ENCODE data around the gene SCD5. TPM values are rescaled to one million over a fixed set of nuclear protein-coding genes. Genes with fewer than 3 reads are reported as not detected.

Gene SCD5
- total and polyA plus RNA-seq, 2 of the 4 experiments (the other 2 are of a cell fraction) = 12.4 to 13.5 TPM

- BruUV-seq (replicated peaks) = no TSS peak
- no peak overlapping the region for H3K4ac ChIP-seq (ENCODE audit: low read depth, low read length)
- H4K8ac ChIP-seq (ENCODE audit: low read depth in 2 of 2, low read length in 2 of 2) = no peak overlapping the region
- H3K4me3 ChIP-seq (ENCODE audit: insufficient read depth, low read depth, low read length) = no peak overlapping the region
- no peak overlapping the region for H2AFZ ChIP-seq (replicated peaks; ENCODE audit: low read length, poor library complexity)
- dilution Hi-C loops (cut with HindIII; ENCODE audit: low sequenced_read_pairs, unreplicated experiment) = no loop called here
- no peak overlapping the region for H3K56ac ChIP-seq (ENCODE audit: extremely low read depth, insufficient read depth, low read length)
- ChIA-PET POLR2A (ENCODE audit: unreplicated experiment) (no interaction called here), CTCF (no interaction called here)
- H3K4me2 ChIP-seq (ENCODE audit: low read depth, low read length) = no peak overlapping the region
- H3K23ac ChIP-seq (ENCODE audit: low read depth, low read length) = no peak overlapping the region
- no peak for ATAC-seq (ENCODE audit: low read depth)
- H3K9ac ChIP-seq (ENCODE audit: low read depth, low read length) = no peak overlapping the region
- no peak overlapping the region for H3K18ac ChIP-seq (ENCODE audit: low read depth, low read length)
- H3K27me3 ChIP-seq (ENCODE audit: control insufficient read depth, insufficient read depth, low read length) = peaks cover 30% of the 10 kb centered on the region
- no peaks in the 10 kb centered on the region for H3K4me1 ChIP-seq (ENCODE audit: control insufficient read depth, insufficient read depth, low read length)
- no peak overlapping the region for H2BK120ac ChIP-seq (ENCODE audit: low read depth, low read length)
- no peak overlapping the region for H2AK9ac ChIP-seq (replicated peaks; ENCODE audit: low read depth, low read length, poor library complexity)
- H3K27ac ChIP-seq (ENCODE audit: insufficient read depth, low read length) = no peak overlapping the region
- H4K91ac ChIP-seq (ENCODE audit: insufficient read depth, low read depth, low read length) = no peak overlapping the region
- peaks cover 2% of the 10 kb centered on the region; the same call in 1 of the 2 replicates for H3K9me3 ChIP-seq (ENCODE audit: control insufficient read depth, insufficient read depth, low read length)
- H4K20me1 ChIP-seq (ENCODE audit: insufficient read depth, low read length) = no peaks in the 10 kb centered on the region
- no peak overlapping the region for H2BK15ac ChIP-seq (ENCODE audit: low read depth, low read length)
- intact Hi-C loops (cut with micrococcal nuclease) = no loop called here
- in situ Hi-C loops (cut with MboI; ENCODE audit: low sequenced_read_pairs) = no loop called here
- H2BK5ac ChIP-seq (ENCODE audit: low read depth, low read length, poor library complexity, severe bottlenecking) = no peak overlapping the region
- H3K14ac ChIP-seq (replicated peaks; ENCODE audit: low read depth, low read length) = no peak overlapping the region
- H4K5ac ChIP-seq (ENCODE audit: low read depth, low read length) = no peak overlapping the region
- H3K79me1 ChIP-seq (ENCODE audit: low read depth in 1 of 2, low read length in 2 of 2) = no peaks in the 10 kb centered on the region
- no peak overlapping the region for H2BK20ac ChIP-seq (ENCODE audit: low read depth, low read length)
- no peak overlapping the region for H2AK5ac ChIP-seq (ENCODE audit: low read depth, low read length)
- no peak for TF ChIP-seq BHLHE40 (IDR thresholded peaks at IDR 0.05; ENCODE audit: low read depth, low read length)
- no peak for TF ChIP-seq RFX5 (IDR thresholded peaks at IDR 0.05; ENCODE audit: low read depth, low read length)
- TF ChIP-seq MAZ (IDR thresholded peaks at IDR 0.05; ENCODE audit: borderline replicate concordance, low read depth, low read length) = no peak
- no peak for TF ChIP-seq CEBPB (IDR thresholded peaks at IDR 0.05; ENCODE audit: low read depth, low read length)
- no peak for TF ChIP-seq MAFK (IDR thresholded peaks at IDR 0.05; ENCODE audit: low read depth, low read length)
- TF ChIP-seq RCOR1 (IDR thresholded peaks at IDR 0.05; ENCODE audit: insufficient replicate concordance, low read length) = no peak
- TF ChIP-seq, protein P1, sequence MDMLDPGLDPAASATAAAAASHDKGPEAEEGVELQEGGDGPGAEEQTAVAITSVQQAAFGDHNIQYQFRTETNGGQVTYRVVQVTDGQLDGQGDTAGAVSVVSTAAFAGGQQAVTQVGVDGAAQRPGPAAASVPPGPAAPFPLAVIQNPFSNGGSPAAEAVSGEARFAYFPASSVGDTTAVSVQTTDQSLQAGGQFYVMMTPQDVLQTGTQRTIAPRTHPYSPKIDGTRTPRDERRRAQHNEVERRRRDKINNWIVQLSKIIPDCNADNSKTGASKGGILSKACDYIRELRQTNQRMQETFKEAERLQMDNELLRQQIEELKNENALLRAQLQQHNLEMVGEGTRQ (IDR thresholded peaks at IDR 0.05; ENCODE audit: low read depth, low read length) = no peak
- H3K9me1 ChIP-seq (ENCODE audit: insufficient read depth, low read length) = no peaks in the 10 kb centered on the region
- DNase-seq = no peak
- no peaks in the 10 kb centered on the region for H3K36me3 ChIP-seq (ENCODE audit: control insufficient read depth, insufficient read depth, low read length)
- WGBS, 2 experiments (ENCODE audit: extremely low coverage in 2 of 2, insufficient read length in 1 of 2) = 76% methylated on average over 4 of the region's 8 CpGs; no CpG with 5 or more reads in 1 of the 2 experiments
These were observed 210.6 kb downstream of the SCD5 start for GRCh38 chr4:82587826-82588540.

All from IMR-90 (cell line).